K562 (cell line): Measurements from ENCODE around the gene PCDH9. TPM values are rescaled to one million over a fixed set of nuclear protein-coding genes. Genes with fewer than 3 reads are reported as not detected.
A peak's percentile ranks its signal among the peaks of the same experiment; 100 is the strongest.

Experiments used
- BRD9 ChIP-seq: fragments of 450-650 bp; IDR thresholded peaks from 2 replicates; pipeline ENCODE4 v1.6.1; 2018; ENCODE audit warnings: low read depth; ENCODE audit not compliant: partially characterized antibody
- RB1 ChIP-seq: fragments of 450-650 bp; IDR thresholded peaks from 2 replicates; pipeline ENCODE4 v1.6.1; 2017; ENCODE audit warnings: low read depth, mild to moderate bottlenecking
- polyA plus RNA-seq, 8 experiments: library from polyadenylated mRNA; depleted of rRNA in 4 of 8; stranded (reverse) in 5 of 8; unstranded in 3 of 8; fragments of >200 nt; fragmentation: Nextera tagmentation in 2 of 8; fragmentation: Illumina TruSeq in 1 of 8; extraction: Ambion mirVana in 2 of 8; extraction: Trizol in 1 of 8; gene quantifications; 2 replicates each; pipeline versions ENCODE4 v1.2.1 to v1.2.3, GENCODE V29; 2011 to 2014; ENCODE audit warnings: inconsistent platforms in 1 of 8, missing spikeins in 1 of 8
- total RNA-seq, 7 experiments: library from RNA; depleted of rRNA in 6 of 7; stranded (reverse); fragments of >200 nt in 6 of 7; fragmentation: Illumina TruSeq in 2 of 7; extraction: Trizol in 2 of 7; gene quantifications; 2 replicates each; pipeline versions ENCODE4 v1.2.1 to v1.2.3, GENCODE V29; 2011 to 2021; ENCODE audit warnings: low replicate concordance in 1 of 7
- TF ChIP-seq, protein P1 (sequence below), 2 experiments: fragments of 450-650 bp; formaldehyde crosslinking in 1 of 2; IDR thresholded peaks; 2 replicates each; pipeline versions ENCODE4 v1.4.0 to v1.6.1; 2014 to 2020; ENCODE audit warnings: mild to moderate bottlenecking in 2 of 2, borderline replicate concordance in 1 of 2, low read depth in 1 of 2

The PCDH9 gene
- total and polyA plus RNA-seq, 9 of the 15 experiments (the other 6 are each of a cell fraction or from before 2014, with no cell fraction given) = 1.1 to 6.7 (median 4.9) TPM

- TF ChIP-seq, protein P1, sequence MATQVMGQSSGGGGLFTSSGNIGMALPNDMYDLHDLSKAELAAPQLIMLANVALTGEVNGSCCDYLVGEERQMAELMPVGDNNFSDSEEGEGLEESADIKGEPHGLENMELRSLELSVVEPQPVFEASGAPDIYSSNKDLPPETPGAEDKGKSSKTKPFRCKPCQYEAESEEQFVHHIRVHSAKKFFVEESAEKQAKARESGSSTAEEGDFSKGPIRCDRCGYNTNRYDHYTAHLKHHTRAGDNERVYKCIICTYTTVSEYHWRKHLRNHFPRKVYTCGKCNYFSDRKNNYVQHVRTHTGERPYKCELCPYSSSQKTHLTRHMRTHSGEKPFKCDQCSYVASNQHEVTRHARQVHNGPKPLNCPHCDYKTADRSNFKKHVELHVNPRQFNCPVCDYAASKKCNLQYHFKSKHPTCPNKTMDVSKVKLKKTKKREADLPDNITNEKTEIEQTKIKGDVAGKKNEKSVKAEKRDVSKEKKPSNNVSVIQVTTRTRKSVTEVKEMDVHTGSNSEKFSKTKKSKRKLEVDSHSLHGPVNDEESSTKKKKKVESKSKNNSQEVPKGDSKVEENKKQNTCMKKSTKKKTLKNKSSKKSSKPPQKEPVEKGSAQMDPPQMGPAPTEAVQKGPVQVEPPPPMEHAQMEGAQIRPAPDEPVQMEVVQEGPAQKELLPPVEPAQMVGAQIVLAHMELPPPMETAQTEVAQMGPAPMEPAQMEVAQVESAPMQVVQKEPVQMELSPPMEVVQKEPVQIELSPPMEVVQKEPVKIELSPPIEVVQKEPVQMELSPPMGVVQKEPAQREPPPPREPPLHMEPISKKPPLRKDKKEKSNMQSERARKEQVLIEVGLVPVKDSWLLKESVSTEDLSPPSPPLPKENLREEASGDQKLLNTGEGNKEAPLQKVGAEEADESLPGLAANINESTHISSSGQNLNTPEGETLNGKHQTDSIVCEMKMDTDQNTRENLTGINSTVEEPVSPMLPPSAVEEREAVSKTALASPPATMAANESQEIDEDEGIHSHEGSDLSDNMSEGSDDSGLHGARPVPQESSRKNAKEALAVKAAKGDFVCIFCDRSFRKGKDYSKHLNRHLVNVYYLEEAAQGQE (IDR thresholded peaks at IDR 0.05; ENCODE audit: borderline replicate concordance) = peak; percentile 13; the same call in 1 of the 2 replicates
- TF ChIP-seq, protein P1 (CRISPR knock-in tag; IDR thresholded peaks at IDR 0.05; ENCODE audit: low read depth) = no peak
- TF ChIP-seq RB1 (no peak), BRD9 (no peak)
- TF ChIP-seq, all 486 proteins: peak for 3
These were observed 154.9 kb downstream of the PCDH9 start (continued) for GRCh38 chr13:67075239-67075638.
